Measurements from ENCODE around the gene TLE4. TPM values are rescaled to one million over a fixed set of nuclear protein-coding genes. Genes with fewer than 3 reads are reported as not detected.

Gene TLE4
- total RNA-seq, 2 experiments from 2014 or later = 25.7 to 29.4 TPM

GRCh38 chr9:79570448-79571308 is 1.1 kb upstream of the TLE4 start:
- ChIA-PET POLR2A (interaction anchor here (0.6 to 1.3 kb wide), 4 partner anchors 43 to 1273 kb away, joined by 3 to 5 read pairs (median 4); no protein-coding TSS in a partner anchor), CTCF (interaction anchor here (1.0 to 1.3 kb wide), 2 partner anchors 57 to 63 kb away, joined by 3 to 4 read pairs; no protein-coding TSS in a partner anchor)

- CTCF ChIA-PET = interaction anchor here (0.6 to 1.3 kb wide), 4 partner anchors 55 to 287 kb away, joined by 3 to 4 read pairs (median 3); no protein-coding TSS in a partner anchor
Measured at GRCh38 chr9:79572032-79572607, 355 bp downstream of the TLE4 start.

GRCh38 chr9:79572608-79573411 is 1.0 kb downstream of the TLE4 start:
- ChIA-PET CTCF (interaction anchor here (0.6 kb wide), 1 partner anchor 286 kb away, joined by 3 read pairs; no protein-coding TSS in a partner anchor), POLR2A (interaction anchor here (0.7 to 1.5 kb wide), 6 partner anchors 8 to 63 kb away, joined by 3 to 8 read pairs (median 3); no protein-coding TSS in a partner anchor)

More at GRCh38 chr9:79572032-79572607, 355 bp downstream of the TLE4 start:
- POLR2A ChIA-PET = interaction anchor here (0.6 to 1.5 kb wide), 10 partner anchors 8 to 1275 kb away, joined by 3 to 8 read pairs (median 3); no protein-coding TSS in a partner anchor

GRCh38 chr9:79573412-79573923 is 1.7 kb downstream of the TLE4 start:
- CTCF ChIA-PET = no interaction called here
- POLR2A ChIA-PET = no interaction called here

- CTCF ChIA-PET = no interaction called here
Measured at GRCh38 chr9:79574136-79574535, 2.4 kb downstream of the TLE4 start.

GRCh38 chr9:79574781-79575180 is 3.0 kb downstream of the TLE4 start:
- ChIA-PET POLR2A (no interaction called here), CTCF (no interaction called here)

More at GRCh38 chr9:79574136-79574535, 2.4 kb downstream of the TLE4 start:
- POLR2A ChIA-PET = no interaction called here

GRCh38 chr9:79575547-79575946 is 3.8 kb downstream of the TLE4 start:
- POLR2A ChIA-PET = no interaction called here
- CTCF ChIA-PET = no interaction called here

GRCh38 chr9:79577969-79578723 is 6.4 kb downstream of the TLE4 start:
- ChIA-PET POLR2A (no interaction called here), CTCF (no interaction called here)

GRCh38 chr9:79578891-79579290 is 7.1 kb downstream of the TLE4 start:
- POLR2A ChIA-PET = no interaction called here
- CTCF ChIA-PET = no interaction called here

GRCh38 chr9:79579624-79580023 is 7.9 kb downstream of the TLE4 start:
- CTCF ChIA-PET = interaction anchor here (1.3 kb wide), 1 partner anchor 13 kb away, joined by 3 read pairs; no protein-coding TSS in a partner anchor
- POLR2A ChIA-PET = no interaction called here

- ChIA-PET POLR2A (interaction anchor here (1.1 kb wide), 1 partner anchor 8 kb away, joined by 3 read pairs; the partner anchor contains the start of gene TLE4), CTCF (interaction anchor here (1.3 kb wide), 1 partner anchor 13 kb away, joined by 3 read pairs; no protein-coding TSS in a partner anchor)
Measured at GRCh38 chr9:79580055-79580454, 8.3 kb downstream of the TLE4 start.

GRCh38 chr9:79581388-79581787 is 9.6 kb downstream of the TLE4 start:
- POLR2A ChIA-PET = interaction anchor here (1.1 kb wide), 1 partner anchor 42 kb away, joined by 5 read pairs; no protein-coding TSS in a partner anchor
- CTCF ChIA-PET = no interaction called here

GRCh38 chr9:79581794-79582193 is 10.0 kb downstream of the TLE4 start:
- ChIA-PET POLR2A (interaction anchor here (1.1 kb wide), 1 partner anchor 42 kb away, joined by 5 read pairs; no protein-coding TSS in a partner anchor), CTCF (no interaction called here)

GRCh38 chr9:79583952-79584654 is 12.3 kb downstream of the TLE4 start:
- POLR2A ChIA-PET = no interaction called here

GRCh38 chr9:79584655-79584982 is 12.9 kb downstream of the TLE4 start:
- CTCF ChIA-PET = no interaction called here
- POLR2A ChIA-PET = no interaction called here

More at GRCh38 chr9:79583952-79584654, 12.3 kb downstream of the TLE4 start:
- CTCF ChIA-PET = no interaction called here

GRCh38 chr9:79588488-79589223 is 16.9 kb downstream of the TLE4 start:
- CTCF ChIA-PET = no interaction called here
- POLR2A ChIA-PET = no interaction called here

GRCh38 chr9:79591458-79591857 is 19.7 kb downstream of the TLE4 start:
- ChIA-PET POLR2A (no interaction called here), CTCF (no interaction called here)
